Right lobe of liver (tissue), 4 donors: ENCODE data around the gene PLA2G5.

Source experiments
- CTCF ChIP-seq, 4 donors: fragments of 200-600 bp in 3 of 4; fragments of 450-650 bp in 1 of 4; IDR thresholded peaks; one replicate each; pipeline versions ENCODE4 v1.5.1 to v1.8.0; 2016 to 2022; ENCODE audit warnings: antibody characterized with exemption in 4 of 4, mild to moderate bottlenecking in 2 of 4
- POLR2A ChIP-seq: fragments of 450-650 bp; IDR thresholded peaks from one replicate; pipeline ENCODE4 v1.6.1; 2017; ENCODE audit warnings: antibody characterized with exemption, mild to moderate bottlenecking
- donor health status: DM: no; HTN: no; CAD: no.
- donor health status: DM: no; HTN: no; CAD: no.
- donor health status: DM: no; HTN: yes; CAD: no.

GRCh38 chr1:20126806-20127440, 56.9 kb downstream of the PLA2G5 start:
- TF ChIP-seq CTCF (IDR thresholded peaks at IDR 0.05) (no peak), POLR2A (no peak)
